TTC549 (cell line): ENCODE data around the gene ZNF304.
"Not testable (repeated sequence)": the region's sequence is repeated elsewhere in the genome, so short reads cannot be mapped to it uniquely, and the experiment has no call there.

Experiments used
- FAIRE-seq: peaks from 2 replicates; lab custom pipeline; 2012; peaks lifted over from hg19 to GRCh38; lab: Jason Lieb, UNC

The ZNF304 gene

GRCh38 chr19:57362997-57363687 is 12.1 kb downstream of the ZNF304 start, which contains the start of the genes TRAPPC2B and ZNF547:
Gene TRAPPC2B, plus strand, starts transcription at chr19:57363551. Its CDS starts 1,283 bp downstream, at chr19:57364834.
Gene ZNF547, plus strand, starts transcription at chr19:57363551. Its CDS starts 5,005 bp downstream, at chr19:57368556.
- peak; percentile 99 for FAIRE-seq

- no peak for FAIRE-seq
Observed at GRCh38 chr19:57363688-57364181, 12.7 kb downstream of the ZNF304 start.

GRCh38 chr19:57366776-57367175 is 15.7 kb downstream of the ZNF304 start:
- no peak for FAIRE-seq

GRCh38 chr19:57374179-57374578 is 23.1 kb downstream of the ZNF304 start:
- FAIRE-seq, result no peak

GRCh38 chr19:57374647-57375046 is 23.6 kb downstream of the ZNF304 start:
- FAIRE-seq, result not testable (repeated sequence)

GRCh38 chr19:57376151-57376550 is 25.1 kb downstream of the ZNF304 start:
- FAIRE-seq, result no peak

GRCh38 chr19:57377498-57378146 is 26.6 kb downstream of the ZNF304 start:
- FAIRE-seq, result no peak

- FAIRE-seq, result no peak
Observed at GRCh38 chr19:57380923-57381322, 29.9 kb downstream of the ZNF304 start.

GRCh38 chr19:57382806-57383488 is 31.9 kb downstream of the ZNF304 start:
- FAIRE-seq, result no peak

GRCh38 chr19:57389194-57389729 is 38.2 kb downstream of the ZNF304 start:
- FAIRE-seq, result no peak

- FAIRE-seq, result peak; percentile 95
Observed at GRCh38 chr19:57389730-57390598, 38.9 kb downstream of the ZNF304 start, which contains the start of gene ZNF548. Gene ZNF548, plus strand, starts transcription at chr19:57389854. Its CDS starts 246 bp downstream, at chr19:57390100.

- no peak for FAIRE-seq
Observed at GRCh38 chr19:57395710-57396109, 44.6 kb downstream of the ZNF304 start.

GRCh38 chr19:57398868-57399267 is 47.8 kb downstream of the ZNF304 start:
- no peak for FAIRE-seq

GRCh38 chr19:57403737-57404563 is 52.9 kb downstream of the ZNF304 start:
- FAIRE-seq, result no peak

GRCh38 chr19:57406516-57407123 is 55.5 kb downstream of the ZNF304 start:
- no peak for FAIRE-seq
